ENCODE measurements around the gene WAPL.

- TF ChIP-seq CTCF (conservative IDR thresholded peaks at IDR 0.05; ENCODE audit: low read depth, low read length) = no peak
- no peak for TF ChIP-seq EZH2phosphoT487 (IDR thresholded peaks at IDR 0.05; ENCODE audit: borderline replicate concordance, low read length)
Measured at GRCh38 chr10:86504510-86504909, 17.1 kb downstream of the WAPL start.

Measured in PC-3 (cell line).